ENCODE results near the gene C14orf180. TPM values are rescaled to one million over a fixed set of nuclear protein-coding genes. Genes with fewer than 3 reads are reported as not detected.

Gene C14orf180
- total RNA-seq, 1 experiment from 2014 or later, result not detected

DNA sequence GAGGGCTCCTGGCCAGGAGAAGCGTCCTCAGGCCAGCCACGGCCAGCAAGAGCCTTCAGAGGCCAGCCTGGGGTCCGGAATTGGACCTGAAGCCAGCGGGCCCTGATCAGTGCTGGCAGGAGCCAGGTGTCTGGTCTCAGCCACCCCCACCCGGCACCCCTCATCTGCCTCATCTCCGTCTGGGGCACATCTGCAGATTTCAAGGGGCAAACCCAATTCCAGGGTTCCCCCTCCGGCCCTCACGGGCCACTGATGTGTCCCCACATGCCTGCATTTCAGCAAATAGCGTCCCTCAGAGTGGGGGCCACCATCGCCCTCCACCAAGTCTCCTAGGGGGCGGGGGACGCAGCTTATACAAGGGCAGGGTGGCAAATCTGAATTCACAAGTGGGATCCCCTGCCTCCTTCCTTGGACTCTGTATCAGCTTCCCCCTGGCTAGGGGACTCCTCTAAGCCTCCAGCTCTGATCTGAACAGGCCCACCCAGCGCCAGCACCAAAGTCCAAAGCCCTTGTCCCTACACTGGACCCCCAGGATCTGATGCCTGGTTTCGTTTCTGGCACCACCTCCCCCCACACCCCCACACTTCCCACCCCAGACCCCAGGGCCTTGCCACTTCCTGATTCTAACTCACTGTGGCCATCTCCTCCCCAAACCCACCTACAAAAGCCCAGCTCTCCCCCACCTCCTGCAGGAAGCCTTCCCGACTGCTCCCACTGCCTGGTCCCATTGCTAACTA is 14.9 kb downstream of the C14orf180 start:
- Histone ChIP-seq H4K5ac (ENCODE audit: insufficient read length, low read depth, low read length) (no peak overlapping the region), H3K23me2 (ENCODE audit: insufficient read length, low read depth, low read length, poor library complexity, severe bottlenecking) (no peaks in the 10 kb centered on the region), H3K4me1 (ENCODE audit: insufficient read depth, low read length) (no peaks in the 10 kb centered on the region), H3K23ac (ENCODE audit: insufficient read length, low read depth, low read length) (no peak overlapping the region), H3K4me2 (ENCODE audit: insufficient read depth, insufficient read length, low read length) (no peak overlapping the region), H2BK12ac (ENCODE audit: insufficient read length, low read depth, low read length) (no peak overlapping the region), H3K9ac (ENCODE audit: extremely low read depth, insufficient read length, low read length) (no peak overlapping the region), H3K79me1 (ENCODE audit: insufficient read depth, low read depth, low read length, poor library complexity, severe bottlenecking) (no peaks in the 10 kb centered on the region), H2BK5ac (ENCODE audit: insufficient read length, low read length) (no peak overlapping the region), H2BK15ac (ENCODE audit: low read depth, low read length) (no peak overlapping the region), H4K20me1 (ENCODE audit: control insufficient read depth, insufficient read depth, insufficient read length) (no peaks in the 10 kb centered on the region), H3K4ac (ENCODE audit: low read depth, low read length) (no peak overlapping the region), H4K91ac (ENCODE audit: insufficient read length, low read depth, low read length) (no peak overlapping the region), H2BK20ac (ENCODE audit: low read depth, low read length, poor library complexity, severe bottlenecking) (no peak overlapping the region), H3K14ac (ENCODE audit: insufficient read depth, low read length) (no peak overlapping the region), H3K27me3 (ENCODE audit: insufficient read depth, low read length) (no peaks in the 10 kb centered on the region), H3K56ac (ENCODE audit: insufficient read length, low read depth, low read length) (no peak overlapping the region), H3T11ph (ENCODE audit: low read length) (no peak overlapping the region), H4K8ac (replicated peaks; ENCODE audit: insufficient read length, low read depth, low read length) (no peak overlapping the region), H2AK5ac (ENCODE audit: insufficient read length, low read length) (no peak overlapping the region), H3K9me3 (ENCODE audit: control insufficient read depth, low read depth, low read length) (no peaks in the 10 kb centered on the region), H3K18ac (ENCODE audit: insufficient read length, low read depth, low read length) (no peak overlapping the region), H2BK120ac (ENCODE audit: low read depth, low read length, poor library complexity, severe bottlenecking) (no peak overlapping the region), H3K27ac (ENCODE audit: insufficient read length, low read depth, low read length) (no peak overlapping the region), H2AFZ (ENCODE audit: low read length) (no peak overlapping the region), H3K79me2 (ENCODE audit: insufficient read depth, low read length) (no peaks in the 10 kb centered on the region)
- H3K4me1 Mint-ChIP-seq, result peaks cover 0 to 5% of the 10 kb centered on the region in 2 experiments; a peak in 3 of 4 replicates
- H3K9me3 Mint-ChIP-seq, result no peaks in the 10 kb centered on the region; a peak in 1 of 5 replicates
- no peak for TF ChIP-seq CTCF (conservative IDR thresholded peaks at IDR 0.05)
- no peak overlapping the region for H3K4me3 Mint-ChIP-seq
- H3K27ac Mint-ChIP-seq, result peak overlapping the region in 1 of 3 experiments; percentile 59; a peak in 1 of 7 replicates
- no CpG with 5 or more reads among the region's 15 CpGs for WGBS (ENCODE audit: extremely low coverage, insufficient read length, low lambda C conversion rate)
- DNase-seq, result no peak
- no peaks in the 10 kb centered on the region for H3K36me3 Mint-ChIP-seq (ENCODE audit: insufficient read depth in 1 of 3, low read depth in 3 of 3)
- peaks cover 6% of the 10 kb centered on the region for H3K27me3 Mint-ChIP-seq (ENCODE audit: low read depth)

All from H9 (cell line).